Measurements from ENCODE around the gene OSMR.

Gene OSMR

DNA sequence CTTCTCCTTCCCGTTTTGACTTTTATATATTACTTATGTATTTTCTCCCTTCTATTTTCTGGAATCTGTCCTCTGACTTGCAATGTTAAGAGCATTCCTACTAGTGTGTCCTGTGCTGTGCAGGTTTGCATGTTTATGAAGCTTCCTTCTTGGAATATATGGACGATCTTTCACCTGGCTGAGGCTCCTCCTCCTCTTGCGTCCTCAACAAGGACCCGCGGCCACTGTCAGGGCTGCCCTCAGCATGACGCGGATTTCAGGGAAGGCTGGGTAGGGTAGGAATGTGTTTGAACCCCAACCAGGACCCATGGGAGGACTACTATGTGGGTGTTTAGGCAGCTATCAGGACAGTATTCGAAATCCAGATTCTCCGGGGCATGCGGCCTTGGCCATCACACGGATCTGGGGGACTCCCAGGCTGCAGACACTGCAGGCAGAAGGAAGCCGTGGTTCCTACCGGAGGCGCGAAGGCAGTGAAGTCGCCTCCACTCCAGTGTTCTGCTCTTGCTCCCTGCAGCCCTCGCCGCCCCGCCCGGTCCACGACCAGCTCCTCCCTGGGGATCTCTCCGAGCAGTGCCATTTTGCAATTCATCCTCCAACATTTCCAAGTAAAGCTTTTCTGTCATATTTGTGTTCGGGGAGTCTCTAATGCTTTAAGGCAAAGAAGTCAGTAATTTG, 37.0 kb upstream of the OSMR start:
- H3K4me3 ChIP-seq (ENCODE audit: low read depth in 1 of 5, low read length in 5 of 5): no peak overlapping the region
- peaks cover 0 to 3% (median 0%) of the 10 kb centered on the region in 5 donors for H3K27me3 ChIP-seq (ENCODE audit: control insufficient read depth in 5 of 5, insufficient read depth in 4 of 5, low read length in 5 of 5)
- no peak overlapping the region for H3K9ac ChIP-seq (ENCODE audit: low read length in 5 of 5)
- no peaks in the 10 kb centered on the region for H3K36me3 ChIP-seq (ENCODE audit: control insufficient read depth in 5 of 5, insufficient read depth in 5 of 5, low read length in 5 of 5)
- H3K9me3 ChIP-seq (ENCODE audit: control insufficient read depth in 5 of 5, low read length in 5 of 5): peaks cover 0 to 4% (median 0%) of the 10 kb centered on the region in 5 donors
- peaks cover 5 to 41% (median 19%) of the 10 kb centered on the region in 5 donors for H3K4me1 ChIP-seq (ENCODE audit: control insufficient read depth in 5 of 5, insufficient read depth in 5 of 5, low read length in 5 of 5)
- H3K27ac ChIP-seq (ENCODE audit: low read depth, low read length): peak overlapping the region; percentile 13

GRCh38 chr5:38809388-38810359, 36.1 kb upstream of the OSMR start:
- Histone ChIP-seq H3K4me1 (ENCODE audit: control insufficient read depth in 5 of 5, insufficient read depth in 5 of 5, low read length in 5 of 5) (peaks cover 5 to 41% (median 19%) of the 10 kb centered on the region in 5 donors), H3K4me3 (ENCODE audit: low read depth in 1 of 5, low read length in 5 of 5) (no peak overlapping the region), H3K9ac (ENCODE audit: low read length in 5 of 5) (peak overlapping the region in 1 of 5 donors; percentile 1), H3K36me3 (ENCODE audit: control insufficient read depth in 5 of 5, insufficient read depth in 5 of 5, low read length in 5 of 5) (no peaks in the 10 kb centered on the region), H3K27ac (ENCODE audit: low read depth, low read length) (peak overlapping the region; percentile 13), H3K27me3 (ENCODE audit: control insufficient read depth in 5 of 5, insufficient read depth in 4 of 5, low read length in 5 of 5) (no peaks in the 10 kb centered on the region), H3K9me3 (ENCODE audit: control insufficient read depth in 5 of 5, low read length in 5 of 5) (peaks cover 0 to 4% (median 0%) of the 10 kb centered on the region in 5 donors)

GRCh38 chr5:38814879-38815278, 30.9 kb upstream of the OSMR start:
- Histone ChIP-seq H3K27me3 (ENCODE audit: control insufficient read depth in 5 of 5, insufficient read depth in 4 of 5, low read length in 5 of 5) (no peaks in the 10 kb centered on the region), H3K27ac (ENCODE audit: low read depth, low read length) (no peak overlapping the region), H3K9me3 (ENCODE audit: control insufficient read depth in 5 of 5, low read length in 5 of 5) (no peaks in the 10 kb centered on the region), H3K9ac (ENCODE audit: low read length in 5 of 5) (no peak overlapping the region), H3K4me1 (ENCODE audit: control insufficient read depth in 5 of 5, insufficient read depth in 5 of 5, low read length in 5 of 5) (peaks cover 0 to 5% (median 0%) of the 10 kb centered on the region in 5 donors), H3K4me3 (ENCODE audit: low read depth in 1 of 5, low read length in 5 of 5) (no peak overlapping the region), H3K36me3 (ENCODE audit: control insufficient read depth in 5 of 5, insufficient read depth in 5 of 5, low read length in 5 of 5) (no peaks in the 10 kb centered on the region)

DNA sequence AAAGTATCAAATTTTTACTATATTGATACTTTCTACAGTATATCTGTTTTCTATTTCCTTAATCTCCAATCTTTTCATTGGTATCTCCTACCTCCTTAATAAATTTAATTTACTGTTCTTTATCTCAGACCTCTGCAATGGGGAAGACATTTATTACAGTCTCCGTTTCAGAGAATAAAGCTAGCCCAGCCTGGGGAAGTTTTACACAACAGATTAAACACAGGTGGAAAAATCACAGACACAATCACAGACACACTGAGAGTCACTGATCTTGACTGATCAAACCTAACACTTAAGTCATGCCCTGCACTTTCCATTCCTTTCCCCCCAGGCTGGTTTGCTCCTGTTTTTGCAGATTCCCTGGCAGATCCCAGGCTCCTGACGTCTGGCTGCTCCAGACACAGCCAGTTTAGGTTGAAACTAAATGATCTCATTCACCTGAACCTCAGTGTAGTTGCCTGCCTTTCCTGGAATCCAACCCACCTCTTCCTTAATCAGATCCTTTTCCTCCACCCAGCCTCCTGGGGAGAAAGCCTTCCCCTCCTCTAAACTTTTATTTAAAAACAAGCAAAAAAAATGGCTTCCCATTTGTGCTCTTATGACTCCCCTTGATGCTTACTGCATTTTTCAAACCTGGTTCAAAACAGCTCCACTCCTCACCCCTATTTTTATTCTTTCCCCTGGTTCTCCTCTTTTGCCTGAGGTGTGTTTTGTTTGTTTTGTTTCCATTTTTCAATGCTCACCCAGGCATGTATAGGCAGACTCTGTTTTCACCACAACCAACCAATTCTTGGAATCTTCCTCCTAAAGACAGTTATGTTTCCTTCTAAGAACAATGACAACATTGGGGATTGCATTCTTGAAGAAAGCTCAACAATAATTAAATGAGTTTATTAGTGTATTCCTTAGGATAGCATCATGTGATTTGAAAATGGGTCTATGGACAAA, 29.5 kb upstream of the OSMR start:
- H3K9me3 ChIP-seq (ENCODE audit: control insufficient read depth in 5 of 5, low read length in 5 of 5): no peaks in the 10 kb centered on the region
- H3K9ac ChIP-seq (ENCODE audit: low read length in 5 of 5): no peak overlapping the region
- no peaks in the 10 kb centered on the region for H3K36me3 ChIP-seq (ENCODE audit: control insufficient read depth in 5 of 5, insufficient read depth in 5 of 5, low read length in 5 of 5)
- H3K4me1 ChIP-seq (ENCODE audit: control insufficient read depth in 5 of 5, insufficient read depth in 5 of 5, low read length in 5 of 5): no peaks in the 10 kb centered on the region
- H3K27me3 ChIP-seq (ENCODE audit: control insufficient read depth in 5 of 5, insufficient read depth in 4 of 5, low read length in 5 of 5): no peaks in the 10 kb centered on the region
- H3K27ac ChIP-seq (ENCODE audit: low read depth, low read length): no peak overlapping the region
- no peak overlapping the region for H3K4me3 ChIP-seq (ENCODE audit: low read depth in 1 of 5, low read length in 5 of 5)

- Histone ChIP-seq H3K27ac (ENCODE audit: low read depth, low read length) (no peak overlapping the region), H3K4me3 (ENCODE audit: low read depth in 1 of 5, low read length in 5 of 5) (no peak overlapping the region), H3K9me3 (ENCODE audit: control insufficient read depth in 5 of 5, low read length in 5 of 5) (peaks cover 0 to 2% (median 0%) of the 10 kb centered on the region in 5 donors)
Observed at GRCh38 chr5:38821679-38822078, 24.1 kb upstream of the OSMR start.

GRCh38 chr5:38823503-38823902, 22.3 kb upstream of the OSMR start:
- H3K27me3 ChIP-seq (ENCODE audit: control insufficient read depth in 5 of 5, insufficient read depth in 4 of 5, low read length in 5 of 5): no peaks in the 10 kb centered on the region
- H3K4me1 ChIP-seq (ENCODE audit: control insufficient read depth in 5 of 5, insufficient read depth in 5 of 5, low read length in 5 of 5): no peaks in the 10 kb centered on the region
- peaks cover 0 to 7% (median 4%) of the 10 kb centered on the region in 5 donors for H3K36me3 ChIP-seq (ENCODE audit: control insufficient read depth in 5 of 5, insufficient read depth in 5 of 5, low read length in 5 of 5)
- no peak overlapping the region for H3K27ac ChIP-seq (ENCODE audit: low read depth, low read length)
- no peak overlapping the region for H3K4me3 ChIP-seq (ENCODE audit: low read depth in 1 of 5, low read length in 5 of 5)
- no peak overlapping the region for H3K9ac ChIP-seq (ENCODE audit: low read length in 5 of 5)
- H3K9me3 ChIP-seq (ENCODE audit: control insufficient read depth in 5 of 5, low read length in 5 of 5): peaks cover 0 to 2% (median 0%) of the 10 kb centered on the region in 5 donors

More at GRCh38 chr5:38821679-38822078, 24.1 kb upstream of the OSMR start:
- Histone ChIP-seq H3K36me3 (ENCODE audit: control insufficient read depth in 5 of 5, insufficient read depth in 5 of 5, low read length in 5 of 5) (peaks cover 0 to 7% (median 4%) of the 10 kb centered on the region in 5 donors), H3K9ac (ENCODE audit: low read length in 5 of 5) (no peak overlapping the region), H3K4me1 (ENCODE audit: control insufficient read depth in 5 of 5, insufficient read depth in 5 of 5, low read length in 5 of 5) (no peaks in the 10 kb centered on the region), H3K27me3 (ENCODE audit: control insufficient read depth in 5 of 5, insufficient read depth in 4 of 5, low read length in 5 of 5) (no peaks in the 10 kb centered on the region)

DNA sequence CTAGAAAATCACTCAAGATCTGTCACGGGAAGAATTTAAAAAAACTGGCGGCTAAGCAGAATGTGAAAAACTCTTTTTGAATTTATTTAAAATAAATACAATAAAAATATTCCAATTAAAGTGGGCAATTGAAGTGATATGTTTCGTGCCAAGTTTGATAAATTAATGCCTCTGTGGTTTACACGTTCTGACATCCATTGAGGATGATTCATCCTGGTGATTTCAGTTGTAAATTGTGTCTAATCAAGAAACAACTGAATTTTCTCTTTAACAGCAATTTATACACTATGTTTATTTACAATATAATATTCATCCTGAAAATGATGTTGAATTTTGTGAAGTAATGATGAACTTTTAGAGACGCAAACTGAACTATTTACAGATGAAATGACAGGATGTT, 21.0 kb upstream of the OSMR start:
- Histone ChIP-seq H3K27ac (ENCODE audit: low read depth, low read length) (no peak overlapping the region), H3K9me3 (ENCODE audit: control insufficient read depth in 5 of 5, low read length in 5 of 5) (peaks cover 0 to 2% (median 0%) of the 10 kb centered on the region in 5 donors), H3K27me3 (ENCODE audit: control insufficient read depth in 5 of 5, insufficient read depth in 4 of 5, low read length in 5 of 5) (no peaks in the 10 kb centered on the region), H3K36me3 (ENCODE audit: control insufficient read depth in 5 of 5, insufficient read depth in 5 of 5, low read length in 5 of 5) (peaks cover 0 to 7% (median 4%) of the 10 kb centered on the region in 5 donors), H3K4me1 (ENCODE audit: control insufficient read depth in 5 of 5, insufficient read depth in 5 of 5, low read length in 5 of 5) (no peaks in the 10 kb centered on the region), H3K4me3 (ENCODE audit: low read depth in 1 of 5, low read length in 5 of 5) (no peak overlapping the region), H3K9ac (ENCODE audit: low read length in 5 of 5) (no peak overlapping the region)

DNA sequence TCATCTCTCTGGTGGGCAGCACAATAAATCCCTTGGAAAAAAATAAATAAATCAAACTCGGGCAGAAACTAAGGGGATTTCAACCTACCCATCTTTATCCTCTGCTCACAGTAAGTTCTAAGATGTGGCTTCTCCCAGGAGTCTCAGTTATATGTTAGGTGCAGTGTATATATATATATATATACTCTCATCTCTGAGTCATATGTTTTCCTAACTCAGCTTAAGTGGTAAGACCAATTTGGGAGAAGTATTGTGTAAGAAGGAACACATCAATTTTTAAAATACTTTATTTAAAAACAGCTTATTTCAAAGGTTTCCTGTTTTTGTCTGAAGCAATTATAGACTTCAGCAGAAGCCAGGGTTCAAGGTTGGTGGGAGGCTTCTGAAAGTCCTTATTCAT, 20.3 kb upstream of the OSMR start:
- Histone ChIP-seq H3K4me1 (ENCODE audit: control insufficient read depth in 5 of 5, insufficient read depth in 5 of 5, low read length in 5 of 5) (peaks cover 0 to 5% (median 5%) of the 10 kb centered on the region in 5 donors), H3K9me3 (ENCODE audit: control insufficient read depth in 5 of 5, low read length in 5 of 5) (peaks cover 0 to 2% (median 0%) of the 10 kb centered on the region in 5 donors), H3K27ac (ENCODE audit: low read depth, low read length) (no peak overlapping the region)

DNA sequence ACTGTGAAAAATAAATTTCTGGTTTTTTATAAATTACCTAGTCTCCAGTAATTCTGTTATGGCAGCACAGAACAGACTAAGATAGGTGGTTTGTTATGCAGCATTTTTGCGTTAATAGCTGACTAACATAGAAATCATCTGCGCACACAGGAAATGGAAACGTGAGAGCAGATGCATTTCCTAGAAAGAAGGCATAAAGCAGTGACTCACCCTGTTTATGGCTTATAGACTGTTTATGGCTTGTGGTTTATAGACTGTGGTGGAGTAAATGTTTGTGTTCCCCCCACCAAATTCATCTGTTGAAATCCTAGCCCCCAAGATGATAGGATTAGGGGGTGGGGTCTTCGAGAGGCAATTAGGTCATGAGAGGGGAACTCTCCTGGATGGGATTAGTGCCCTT, 18.3 kb upstream of the OSMR start:
- Histone ChIP-seq H3K36me3 (ENCODE audit: control insufficient read depth in 5 of 5, insufficient read depth in 5 of 5, low read length in 5 of 5) (peaks cover 0 to 4% (median 4%) of the 10 kb centered on the region in 5 donors), H3K27ac (ENCODE audit: low read depth, low read length) (no peak overlapping the region), H3K27me3 (ENCODE audit: control insufficient read depth in 5 of 5, insufficient read depth in 4 of 5, low read length in 5 of 5) (no peaks in the 10 kb centered on the region)

More for the DNA sequence above, 20.3 kb upstream of the OSMR start:
- Histone ChIP-seq H3K36me3 (ENCODE audit: control insufficient read depth in 5 of 5, insufficient read depth in 5 of 5, low read length in 5 of 5) (peaks cover 0 to 7% (median 4%) of the 10 kb centered on the region in 5 donors), H3K9ac (ENCODE audit: low read length in 5 of 5) (no peak overlapping the region), H3K27me3 (ENCODE audit: control insufficient read depth in 5 of 5, insufficient read depth in 4 of 5, low read length in 5 of 5) (no peaks in the 10 kb centered on the region), H3K4me3 (ENCODE audit: low read depth in 1 of 5, low read length in 5 of 5) (no peak overlapping the region)

More for the DNA sequence above, 18.3 kb upstream of the OSMR start:
- Histone ChIP-seq H3K4me3 (ENCODE audit: low read depth in 1 of 5, low read length in 5 of 5) (no peak overlapping the region), H3K9me3 (ENCODE audit: control insufficient read depth in 5 of 5, low read length in 5 of 5) (no peaks in the 10 kb centered on the region), H3K9ac (ENCODE audit: low read length in 5 of 5) (no peak overlapping the region), H3K4me1 (ENCODE audit: control insufficient read depth in 5 of 5, insufficient read depth in 5 of 5, low read length in 5 of 5) (peaks cover 0 to 19% (median 12%) of the 10 kb centered on the region in 5 donors)

Measured in subcutaneous abdominal adipose tissue (tissue), 5 donors.